GM12875 (cell line): ENCODE measurements around the gene RERE.
A peak's percentile ranks its signal among the peaks of the same experiment; 100 is the strongest.

Experiments
- H3K4me3 ChIP-seq: one replicate; pipeline ENCODE4 v1.5.1; 2011; ENCODE audit warnings: low read depth, low read length, control low read depth
- CTCF ChIP-seq: IDR thresholded peaks from 2 replicates; pipeline ENCODE4 v1.5.1; 2011; ENCODE audit warnings: low read depth, mild to moderate bottlenecking, control low read depth, inconsistent platforms, low read length, moderate library complexity, borderline replicate concordance; ENCODE audit not compliant: insufficient read depth

The RERE gene

GRCh38 chr1:8817412-8818324 lies at the start of gene RERE:
Gene RERE (minus strand): TSS chr1:8817640.
- H3K4me3 ChIP-seq: peak within 1 kb of the TSS; percentile 78
- TF ChIP-seq CTCF: no peak

- TF ChIP-seq CTCF: no peak
- no peak overlapping the region for H3K4me3 ChIP-seq
Measured at GRCh38 chr1:8866792-8867415, 49.5 kb upstream of the RERE start.

GRCh38 chr1:8866173-8866791 lies 48.8 kb upstream of the RERE start:
- H3K4me3 ChIP-seq: no peak overlapping the region
- no peak for TF ChIP-seq CTCF

GRCh38 chr1:8864713-8865344 lies 47.4 kb upstream of the RERE start:
- no peak for TF ChIP-seq CTCF

GRCh38 chr1:8863794-8864233 lies 46.4 kb upstream of the RERE start:
- no peak for TF ChIP-seq CTCF
- H3K4me3 ChIP-seq: no peak overlapping the region

More at GRCh38 chr1:8864713-8865344, 47.4 kb upstream of the RERE start:
- H3K4me3 ChIP-seq: no peak overlapping the region

GRCh38 chr1:8863138-8863537 lies 45.7 kb upstream of the RERE start:
- no peak for TF ChIP-seq CTCF
- no peak overlapping the region for H3K4me3 ChIP-seq
